Heart left ventricle (tissue), 13 donors: Measurements from ENCODE around the gene ACTR5.

Experiments
- POLR2A ChIP-seq, 2 donors: fragments of 450-650 bp; IDR thresholded peaks; one replicate each; pipeline ENCODE4 v1.6.1; 2017; ENCODE audit warnings: antibody characterized with exemption in 2 of 2, mild to moderate bottlenecking in 2 of 2, moderate library complexity in 2 of 2
- TF ChIP-seq, protein P1 (sequence below), 12 donors: fragments of 200-600 bp; sonication (generic) in 4 of 12; IDR thresholded peaks; one replicate each; pipeline versions ENCODE4 v1.5.0 to v1.8.0; 2018 to 2022; ENCODE audit warnings: antibody characterized with exemption in 12 of 12, mild to moderate bottlenecking in 5 of 12
- donor health status: ischemic (EF 13 %, LVEDD 7.1; RV severe dilation, severe dysfunction).
- donor health status: DM: no; HTN: yes; CAD: no.
- donor health status: DM: no; HTN: no; CAD: no.
- donor health status: ischemic (EF 25% LVEDD 6.9; RV normal size, moderate dysfunction).
- donor health status: ischemic (EF 25% LVEDD 5.7; RV mildly dilated, moderate dysfunction).
- donor health status: ischemic (EF 35%, LVEDD 5.7; RV mildly dilated, moderate dysfunction).
- donor health status: nonischemic (EF 11% LVEDD 7.7; RV severe dilation, severe dysfunction).
- donor health status: DM: yes; HTN: yes; CAD: no.
- donor health status: PGD.
- donor health status: ischemic (EF 29% LVEDD 5.4; RV normal size, mild dysfunction).
- donor health status: nonischemic (EF 23%, LVEDD 6.1; RV moderate dilation, normal function).

DNA sequence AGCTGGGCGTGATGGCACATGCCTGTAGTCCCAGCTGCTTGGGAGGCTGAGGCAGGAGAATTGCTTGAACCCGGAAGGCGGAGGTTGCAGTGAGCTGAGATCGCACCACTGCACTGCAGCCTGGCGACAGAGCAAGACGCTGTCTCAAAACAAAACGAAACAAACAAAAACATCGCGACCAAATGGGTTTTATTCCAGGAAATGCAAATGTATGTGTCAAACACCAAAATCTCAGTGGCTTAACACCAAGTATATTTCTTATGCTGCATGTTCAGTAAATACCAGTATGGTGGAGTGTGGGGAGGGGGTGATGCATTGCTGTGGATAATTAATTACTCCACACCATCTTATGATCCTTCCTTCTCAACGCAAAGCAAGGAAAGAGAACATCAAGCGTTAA is 28.1 kb downstream of the ACTR5 start:
- TF ChIP-seq, protein P1, sequence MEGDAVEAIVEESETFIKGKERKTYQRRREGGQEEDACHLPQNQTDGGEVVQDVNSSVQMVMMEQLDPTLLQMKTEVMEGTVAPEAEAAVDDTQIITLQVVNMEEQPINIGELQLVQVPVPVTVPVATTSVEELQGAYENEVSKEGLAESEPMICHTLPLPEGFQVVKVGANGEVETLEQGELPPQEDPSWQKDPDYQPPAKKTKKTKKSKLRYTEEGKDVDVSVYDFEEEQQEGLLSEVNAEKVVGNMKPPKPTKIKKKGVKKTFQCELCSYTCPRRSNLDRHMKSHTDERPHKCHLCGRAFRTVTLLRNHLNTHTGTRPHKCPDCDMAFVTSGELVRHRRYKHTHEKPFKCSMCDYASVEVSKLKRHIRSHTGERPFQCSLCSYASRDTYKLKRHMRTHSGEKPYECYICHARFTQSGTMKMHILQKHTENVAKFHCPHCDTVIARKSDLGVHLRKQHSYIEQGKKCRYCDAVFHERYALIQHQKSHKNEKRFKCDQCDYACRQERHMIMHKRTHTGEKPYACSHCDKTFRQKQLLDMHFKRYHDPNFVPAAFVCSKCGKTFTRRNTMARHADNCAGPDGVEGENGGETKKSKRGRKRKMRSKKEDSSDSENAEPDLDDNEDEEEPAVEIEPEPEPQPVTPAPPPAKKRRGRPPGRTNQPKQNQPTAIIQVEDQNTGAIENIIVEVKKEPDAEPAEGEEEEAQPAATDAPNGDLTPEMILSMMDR (IDR thresholded peaks at IDR 0.05): no peak
- no peak for TF ChIP-seq POLR2A (IDR thresholded peaks at IDR 0.05)
